HTR-8/SVneo (cell line): ENCODE results near the gene IQGAP2.
A peak's percentile ranks its signal among the peaks of the same experiment; 100 is the strongest.

ENCODE experiments used
- DNase-seq: peaks from one replicate; pipeline ENCODE4 v3.0.0; 2011; ENCODE audit warnings: low spot score, mixed read lengths; ENCODE audit not compliant: insufficient read length
- FAIRE-seq: peaks from 2 replicates; lab custom pipeline; 2011; peaks lifted over from hg19 to GRCh38; lab: Jason Lieb, UNC

Gene IQGAP2

GRCh38 chr5:76524101-76524835 is 121.2 kb downstream of the IQGAP2 start:
- DNase-seq (no peak), FAIRE-seq (no peak)

- no peak for FAIRE-seq
- DNase-seq, result no peak
Measured at GRCh38 chr5:76524868-76525267, 121.8 kb downstream of the IQGAP2 start.

- DNase-seq (no peak), FAIRE-seq (no peak)
Measured at GRCh38 chr5:76525956-76526355, 122.9 kb downstream of the IQGAP2 start.

GRCh38 chr5:76526950-76527583 is 124.0 kb downstream of the IQGAP2 start:
- FAIRE-seq, result no peak
- no peak for DNase-seq

GRCh38 chr5:76527685-76528161 is 124.6 kb downstream of the IQGAP2 start:
- DNase-seq, result no peak
- no peak for FAIRE-seq

GRCh38 chr5:76528547-76529331 is 125.7 kb downstream of the IQGAP2 start:
- FAIRE-seq (no peak), DNase-seq (no peak)

GRCh38 chr5:76529464-76530344 is 126.6 kb downstream of the IQGAP2 start:
- DNase-seq (no peak), FAIRE-seq (no peak)

- DNase-seq (no peak), FAIRE-seq (no peak)
Measured at GRCh38 chr5:76532052-76532451, 129.0 kb downstream of the IQGAP2 start.

- FAIRE-seq (no peak), DNase-seq (no peak)
Measured at GRCh38 chr5:76532973-76533372, 129.9 kb downstream of the IQGAP2 start.

- no peak for DNase-seq
- no peak for FAIRE-seq
Measured at GRCh38 chr5:76535577-76535976, 132.5 kb downstream of the IQGAP2 start.

GRCh38 chr5:76537073-76537543 is 134.0 kb downstream of the IQGAP2 start:
- FAIRE-seq, result no peak
- DNase-seq, result no peak

GRCh38 chr5:76542241-76542640 is 139.2 kb downstream of the IQGAP2 start:
- no peak for FAIRE-seq
- no peak for DNase-seq

GRCh38 chr5:76542887-76543690 is 140.0 kb downstream of the IQGAP2 start:
- DNase-seq, result no peak
- FAIRE-seq, result no peak

- DNase-seq, result peak; percentile 32
- no peak for FAIRE-seq
Measured at GRCh38 chr5:76544268-76544926, 141.3 kb downstream of the IQGAP2 start.

- no peak for DNase-seq
Measured at GRCh38 chr5:76545184-76545583, 142.1 kb downstream of the IQGAP2 start.

GRCh38 chr5:76546497-76547102 is 143.5 kb downstream of the IQGAP2 start:
- FAIRE-seq, result no peak
- DNase-seq, result no peak

More at GRCh38 chr5:76545184-76545583, 142.1 kb downstream of the IQGAP2 start:
- FAIRE-seq, result no peak

GRCh38 chr5:76547242-76547890 is 144.3 kb downstream of the IQGAP2 start:
- no peak for FAIRE-seq
- DNase-seq, result no peak
